ENCODE data around the gene S1PR1.

S1PR1 gene

GRCh38 chr1:101280049-101280592 lies 43.3 kb downstream of the S1PR1 start:
- TF ChIP-seq, protein P1, sequence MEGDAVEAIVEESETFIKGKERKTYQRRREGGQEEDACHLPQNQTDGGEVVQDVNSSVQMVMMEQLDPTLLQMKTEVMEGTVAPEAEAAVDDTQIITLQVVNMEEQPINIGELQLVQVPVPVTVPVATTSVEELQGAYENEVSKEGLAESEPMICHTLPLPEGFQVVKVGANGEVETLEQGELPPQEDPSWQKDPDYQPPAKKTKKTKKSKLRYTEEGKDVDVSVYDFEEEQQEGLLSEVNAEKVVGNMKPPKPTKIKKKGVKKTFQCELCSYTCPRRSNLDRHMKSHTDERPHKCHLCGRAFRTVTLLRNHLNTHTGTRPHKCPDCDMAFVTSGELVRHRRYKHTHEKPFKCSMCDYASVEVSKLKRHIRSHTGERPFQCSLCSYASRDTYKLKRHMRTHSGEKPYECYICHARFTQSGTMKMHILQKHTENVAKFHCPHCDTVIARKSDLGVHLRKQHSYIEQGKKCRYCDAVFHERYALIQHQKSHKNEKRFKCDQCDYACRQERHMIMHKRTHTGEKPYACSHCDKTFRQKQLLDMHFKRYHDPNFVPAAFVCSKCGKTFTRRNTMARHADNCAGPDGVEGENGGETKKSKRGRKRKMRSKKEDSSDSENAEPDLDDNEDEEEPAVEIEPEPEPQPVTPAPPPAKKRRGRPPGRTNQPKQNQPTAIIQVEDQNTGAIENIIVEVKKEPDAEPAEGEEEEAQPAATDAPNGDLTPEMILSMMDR (IDR thresholded peaks at IDR 0.05; ENCODE audit: insufficient read depth, low read depth, low read length, missing control alignments), result no peak
- H3K4me3 ChIP-seq (ENCODE audit: low read depth, low read length), result no peak overlapping the region
- DNase-seq (ENCODE audit: low read depth), result no peak

DNA sequence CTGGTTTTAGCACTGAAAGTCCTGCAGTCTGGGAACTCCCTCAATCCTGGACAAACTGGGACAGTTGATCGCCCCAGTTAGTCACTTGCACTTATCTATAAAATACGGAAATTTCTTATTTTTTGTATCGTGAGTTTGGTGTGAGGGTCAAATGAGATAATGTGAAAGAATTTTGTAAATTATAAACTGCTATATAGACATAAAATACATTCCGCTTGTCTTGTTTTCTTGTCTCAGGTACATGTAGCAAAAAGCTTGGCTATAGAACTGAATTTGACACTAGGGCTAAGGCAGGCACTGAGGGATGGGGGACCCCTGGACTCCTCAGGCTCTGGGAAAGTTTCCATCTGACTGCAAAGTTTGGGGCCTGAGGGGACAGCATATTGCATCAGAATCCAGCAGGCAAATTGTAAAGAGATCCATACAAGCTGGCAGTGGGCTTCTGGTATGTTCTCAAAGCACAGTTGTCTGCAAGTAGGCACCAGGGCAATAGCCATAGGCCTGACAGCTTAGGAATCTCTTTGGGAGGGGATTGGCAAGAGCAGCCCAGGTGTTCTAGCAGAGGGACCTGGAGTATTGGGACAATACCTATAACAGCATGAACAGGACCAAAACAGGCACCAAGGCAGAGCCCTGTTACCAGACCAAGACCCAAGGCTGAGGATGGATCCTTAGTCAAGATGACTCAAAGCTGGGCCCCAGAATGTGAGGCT lies 44.3 kb downstream of the S1PR1 start:
- TF ChIP-seq, protein P1 (IDR thresholded peaks at IDR 0.05; ENCODE audit: insufficient read depth, low read depth, low read length, missing control alignments), result no peak
- no peak for DNase-seq (ENCODE audit: low read depth)

GRCh38 chr1:101281751-101282150 lies 44.9 kb downstream of the S1PR1 start:
- TF ChIP-seq, protein P1 (IDR thresholded peaks at IDR 0.05; ENCODE audit: insufficient read depth, low read depth, low read length, missing control alignments), result no peak
- H3K4me3 ChIP-seq (ENCODE audit: low read depth, low read length), result no peak overlapping the region
- no peak for DNase-seq (ENCODE audit: low read depth)

More for the DNA sequence above, 44.3 kb downstream of the S1PR1 start:
- no peak overlapping the region for H3K4me3 ChIP-seq (ENCODE audit: low read depth, low read length)

DNA sequence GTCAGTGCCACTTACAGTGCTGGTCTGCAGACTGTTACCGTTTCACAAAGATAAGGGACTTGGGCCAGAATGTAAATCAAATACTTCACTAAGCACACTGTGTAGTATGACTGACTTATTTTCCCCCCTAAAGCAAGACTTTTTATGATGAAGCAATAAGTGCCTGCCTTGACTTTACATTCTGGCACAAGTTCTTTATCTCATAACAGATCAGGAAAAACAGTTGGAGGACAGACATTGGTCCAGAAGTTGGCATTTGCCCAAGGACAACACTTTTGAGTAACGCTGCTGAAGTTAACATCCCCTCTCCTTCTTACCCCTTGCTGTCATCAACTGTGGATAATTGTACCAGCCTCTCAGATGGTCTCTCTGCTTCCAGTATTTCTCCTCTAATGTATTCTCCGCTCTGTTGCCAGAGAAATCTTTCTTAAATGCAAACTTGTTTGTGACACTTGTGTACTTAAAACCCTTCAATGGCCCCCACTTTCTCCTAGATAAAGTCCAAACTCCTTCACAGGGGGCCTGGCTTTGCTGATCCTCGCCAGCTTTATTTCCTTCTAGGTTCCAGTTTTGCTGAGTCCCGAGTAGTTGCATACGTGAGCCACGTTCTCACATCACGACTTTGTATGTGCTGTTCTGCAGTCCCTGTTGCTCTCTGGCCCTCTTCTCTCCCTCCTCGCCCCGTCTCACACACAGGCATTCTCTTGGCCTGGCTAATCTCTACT lies 45.7 kb downstream of the S1PR1 start:
- TF ChIP-seq, protein P1 (IDR thresholded peaks at IDR 0.05; ENCODE audit: insufficient read depth, low read depth, low read length, missing control alignments), result no peak
- H3K4me3 ChIP-seq (ENCODE audit: low read depth, low read length), result no peak overlapping the region
- no peak for DNase-seq (ENCODE audit: low read depth)

DNA sequence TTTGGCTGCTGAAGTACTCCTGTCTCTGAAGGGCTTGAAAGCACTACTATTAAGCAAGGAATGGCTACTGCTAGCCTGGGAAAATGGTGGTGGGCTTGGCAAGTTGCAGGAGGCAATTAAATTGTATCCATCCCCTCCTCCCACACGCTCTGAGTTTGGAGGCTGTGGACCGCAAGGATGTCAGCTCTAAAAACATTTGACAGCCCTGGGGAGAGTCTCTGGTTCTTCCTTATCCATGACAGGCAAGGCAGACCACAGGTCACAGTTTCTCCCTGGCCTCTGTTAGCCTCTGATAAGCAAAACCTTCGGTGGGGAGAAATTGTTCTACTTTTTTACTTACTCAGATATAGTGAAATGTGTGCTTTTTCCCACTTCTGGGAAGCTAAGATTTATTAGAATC lies 46.6 kb downstream of the S1PR1 start:
- no peak for DNase-seq (ENCODE audit: low read depth)
- TF ChIP-seq, protein P1 (IDR thresholded peaks at IDR 0.05; ENCODE audit: insufficient read depth, low read depth, low read length, missing control alignments), result no peak
- no peak overlapping the region for H3K4me3 ChIP-seq (ENCODE audit: low read depth, low read length)

DNA sequence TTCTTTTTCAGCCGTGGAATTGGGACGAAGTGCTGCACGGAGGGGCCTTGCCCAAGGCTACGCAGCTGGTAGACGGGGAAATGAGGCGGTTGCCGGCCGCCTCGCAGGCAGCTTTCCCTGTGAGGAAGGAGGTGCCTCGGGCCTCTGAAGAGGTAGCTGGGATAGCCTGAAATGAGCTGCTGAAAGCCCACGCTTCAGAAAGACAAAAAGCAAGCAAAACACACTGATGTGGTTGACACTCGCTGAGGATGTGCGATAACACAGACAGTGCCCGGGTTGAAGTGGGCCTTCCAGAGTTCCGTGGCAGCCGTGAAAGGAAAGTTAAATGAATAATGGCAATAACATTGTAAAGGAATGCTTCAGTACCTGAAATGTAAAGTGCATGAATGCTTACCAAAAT lies 47.2 kb downstream of the S1PR1 start:
- no peak for DNase-seq (ENCODE audit: low read depth)
- TF ChIP-seq, protein P1 (IDR thresholded peaks at IDR 0.05; ENCODE audit: insufficient read depth, low read depth, low read length, missing control alignments), result no peak
- H3K4me3 ChIP-seq (ENCODE audit: low read depth, low read length), result no peak overlapping the region

Data from GM12865 (cell line).